ENCODE measurements around the gene LIN28B.
"Not testable (repeated sequence)": the region's sequence is repeated elsewhere in the genome, so short reads cannot be mapped to it uniquely, and the experiment has no call there.

LIN28B gene

GRCh38 chr6:105005451-105005850 is 48.5 kb downstream of the LIN28B start:
- no peak for DNase-seq (ENCODE audit: low read depth in 2 of 2, low spot score in 1 of 2)

GRCh38 chr6:105013459-105013858 is 56.6 kb downstream of the LIN28B start:
- not testable (repeated sequence) for DNase-seq (ENCODE audit: low read depth in 2 of 2, low spot score in 1 of 2)

GRCh38 chr6:105014448-105014847 is 57.5 kb downstream of the LIN28B start:
- no peak for DNase-seq (ENCODE audit: low read depth in 2 of 2, low spot score in 1 of 2)

GRCh38 chr6:105014954-105015353 is 58.0 kb downstream of the LIN28B start:
- no peak for DNase-seq (ENCODE audit: low read depth in 2 of 2, low spot score in 1 of 2)

- DNase-seq (ENCODE audit: low read depth in 2 of 2, low spot score in 1 of 2) = no peak
Observed at GRCh38 chr6:105015482-105015881, 58.6 kb downstream of the LIN28B start.

- no peak for DNase-seq (ENCODE audit: low read depth in 2 of 2, low spot score in 1 of 2)
Observed at GRCh38 chr6:105019285-105019684, 62.4 kb downstream of the LIN28B start.

- no peak for DNase-seq (ENCODE audit: low read depth in 2 of 2, low spot score in 1 of 2)
Observed at GRCh38 chr6:105021399-105021798, 64.5 kb downstream of the LIN28B start.

DNA sequence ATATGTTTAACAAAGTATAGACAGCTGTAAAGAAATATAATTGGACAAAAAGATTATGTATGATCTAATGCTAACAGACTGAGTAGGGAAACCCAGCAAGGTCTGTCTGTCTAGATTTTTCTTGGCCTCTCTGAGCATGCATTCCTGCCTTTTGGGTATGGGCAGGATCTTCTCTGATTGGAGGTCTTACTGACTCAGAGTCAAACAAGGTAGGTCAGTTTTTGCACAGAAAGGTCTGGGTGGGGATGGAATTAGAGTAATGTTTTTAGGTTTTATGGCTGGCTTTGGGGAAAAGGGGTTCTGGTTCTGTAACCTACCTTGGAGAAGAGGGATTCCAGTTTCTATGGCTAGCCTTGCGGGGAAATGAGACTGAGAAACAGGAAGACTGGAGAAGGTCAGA is 65.5 kb downstream of the LIN28B start:
- no peak for DNase-seq (ENCODE audit: low read depth in 2 of 2, low spot score in 1 of 2)

DNA sequence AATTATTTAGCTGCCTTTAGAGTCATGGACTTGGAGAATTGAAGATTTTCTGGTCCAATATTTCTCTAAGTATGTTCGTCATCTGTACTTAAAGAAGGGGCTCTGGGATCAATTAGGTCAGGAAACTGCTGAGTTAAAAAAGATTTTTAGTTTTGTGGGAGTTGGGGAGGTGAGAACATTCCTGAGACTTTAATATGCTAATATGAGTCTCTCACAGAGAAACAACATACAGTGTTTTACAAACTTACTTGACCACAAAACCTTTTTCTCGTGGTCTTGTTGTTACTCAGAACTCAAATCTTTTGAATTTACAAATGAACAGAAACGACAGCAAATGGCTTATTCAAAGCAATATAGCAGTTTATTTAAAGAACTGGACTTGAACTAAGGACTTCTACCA is 67.9 kb downstream of the LIN28B start:
- DNase-seq (ENCODE audit: low read depth in 2 of 2, low spot score in 1 of 2) = no peak

DNA sequence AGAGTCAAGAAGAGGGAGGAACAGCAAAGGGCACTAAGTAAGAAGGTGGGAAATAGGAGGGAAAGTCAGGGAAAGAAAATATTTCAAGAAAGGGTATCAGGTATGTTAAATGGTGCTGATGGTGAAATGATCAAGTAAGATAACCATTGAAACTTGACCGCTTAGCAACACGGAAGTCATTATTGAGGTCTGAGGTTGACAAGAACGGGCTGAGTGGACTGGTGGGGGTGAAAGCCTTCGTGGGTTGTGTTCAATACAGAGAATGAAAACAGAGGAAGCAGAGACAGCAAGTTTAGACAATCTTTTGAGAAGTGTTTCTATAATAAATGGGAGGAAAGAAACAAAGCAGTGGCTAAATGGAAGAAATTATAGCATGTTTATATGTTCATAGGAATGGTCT is 72.0 kb downstream of the LIN28B start:
- no peak for DNase-seq (ENCODE audit: low read depth in 2 of 2, low spot score in 1 of 2)

GRCh38 chr6:105029581-105029980 is 72.7 kb downstream of the LIN28B start:
- no peak for DNase-seq (ENCODE audit: low read depth in 2 of 2, low spot score in 1 of 2)

DNA sequence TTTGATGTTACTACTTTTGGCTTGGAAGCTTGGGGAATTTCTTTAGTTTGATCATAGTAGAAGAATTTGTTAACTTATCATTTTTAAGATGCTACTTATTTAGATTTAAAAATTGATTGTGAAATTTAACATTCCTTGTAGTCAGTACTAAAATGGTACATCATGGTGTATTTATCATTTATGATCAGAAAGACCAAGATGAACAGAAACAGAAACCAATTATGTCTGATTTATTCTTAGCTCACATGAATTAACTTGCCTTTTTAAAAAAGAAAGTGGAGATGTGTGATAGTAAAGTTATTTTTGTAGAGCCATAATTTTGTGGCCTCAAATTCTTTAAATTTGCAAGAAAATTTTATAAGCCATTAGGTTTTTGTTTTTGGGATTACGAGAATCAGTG is 77.6 kb downstream of the LIN28B start:
- no peak for DNase-seq (ENCODE audit: low read depth in 2 of 2, low spot score in 1 of 2)

DNA sequence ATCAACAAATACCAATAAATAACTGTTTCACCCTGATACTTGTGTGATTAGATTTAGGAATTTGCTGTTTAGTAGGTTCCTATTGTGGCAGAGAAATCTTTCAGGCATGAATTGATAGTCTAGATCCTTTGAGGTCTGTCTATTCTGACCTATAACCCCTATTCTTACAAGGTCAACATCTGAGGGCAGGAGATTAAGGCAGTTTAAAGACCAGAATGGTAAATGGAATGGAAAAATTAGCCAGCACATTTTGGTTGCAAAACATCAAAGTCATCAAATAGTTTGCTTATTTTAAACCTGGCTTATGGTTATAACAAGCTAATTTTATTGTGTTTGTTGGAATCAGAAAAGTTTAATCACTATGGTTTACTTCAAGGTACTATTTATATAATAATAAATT is 78.4 kb downstream of the LIN28B start:
- DNase-seq (ENCODE audit: low read depth in 2 of 2, low spot score in 1 of 2) = no peak

DNA sequence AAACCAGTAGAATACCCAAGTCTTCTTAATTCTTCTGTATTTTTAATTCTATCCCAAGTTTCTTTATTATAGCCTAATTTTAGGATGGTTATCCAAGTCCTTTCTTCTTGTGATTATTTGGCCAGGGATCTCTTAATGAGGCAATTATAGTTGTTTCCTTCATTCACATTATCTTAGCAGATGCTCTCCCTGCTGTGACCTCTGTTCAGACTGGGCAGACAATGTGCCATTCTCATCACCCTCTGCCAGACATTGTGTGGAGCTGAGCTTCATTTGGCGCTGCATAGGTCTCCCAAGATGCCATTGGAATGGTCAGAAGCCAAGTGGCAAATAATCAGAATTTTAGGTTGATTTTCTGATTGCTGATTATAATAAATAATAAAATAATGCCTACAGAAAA is 79.4 kb downstream of the LIN28B start:
- DNase-seq (ENCODE audit: low read depth in 2 of 2, low spot score in 1 of 2) = no peak

DNA sequence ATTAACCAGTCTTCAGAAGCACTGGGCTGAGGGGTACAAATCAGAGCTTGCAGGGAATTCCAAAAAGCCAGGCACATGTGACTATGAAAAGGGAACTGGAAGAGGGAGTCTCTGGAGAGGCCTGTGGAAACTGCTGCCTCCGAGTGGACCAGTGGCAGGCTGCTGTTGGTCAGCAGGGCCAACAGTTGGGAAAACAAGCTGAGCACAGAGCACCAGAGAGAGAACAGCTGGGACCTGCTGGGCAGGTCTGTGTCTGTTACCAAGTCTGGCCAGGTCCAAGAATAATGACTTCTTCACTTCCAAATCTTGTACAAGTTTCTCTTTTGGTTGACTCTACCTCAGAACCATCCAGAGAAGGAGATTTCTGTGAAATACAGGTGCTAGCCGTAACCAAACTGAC is 81.4 kb downstream of the LIN28B start:
- DNase-seq (ENCODE audit: low read depth in 2 of 2, low spot score in 1 of 2) = no peak

DNA sequence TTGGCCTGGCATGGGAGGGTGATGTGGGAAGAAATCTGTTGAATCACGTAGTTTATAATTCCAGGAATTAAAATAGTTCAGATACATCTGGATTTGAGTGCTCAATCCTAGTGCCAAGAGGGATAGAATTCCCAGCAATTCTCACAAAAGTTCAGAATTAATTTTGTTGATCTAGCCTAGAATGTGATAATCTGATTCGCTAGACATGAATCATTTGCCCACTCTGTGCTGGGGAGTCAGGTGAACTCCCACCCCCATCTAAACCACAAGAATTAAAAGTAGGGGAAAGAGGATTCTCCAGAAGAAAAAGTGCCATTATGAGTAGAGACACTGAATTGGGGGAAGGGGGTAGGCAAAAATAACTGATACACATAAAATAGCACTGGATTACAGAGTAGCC is 85.0 kb downstream of the LIN28B start:
- DNase-seq (ENCODE audit: low read depth in 2 of 2, low spot score in 1 of 2) = no peak

DNA sequence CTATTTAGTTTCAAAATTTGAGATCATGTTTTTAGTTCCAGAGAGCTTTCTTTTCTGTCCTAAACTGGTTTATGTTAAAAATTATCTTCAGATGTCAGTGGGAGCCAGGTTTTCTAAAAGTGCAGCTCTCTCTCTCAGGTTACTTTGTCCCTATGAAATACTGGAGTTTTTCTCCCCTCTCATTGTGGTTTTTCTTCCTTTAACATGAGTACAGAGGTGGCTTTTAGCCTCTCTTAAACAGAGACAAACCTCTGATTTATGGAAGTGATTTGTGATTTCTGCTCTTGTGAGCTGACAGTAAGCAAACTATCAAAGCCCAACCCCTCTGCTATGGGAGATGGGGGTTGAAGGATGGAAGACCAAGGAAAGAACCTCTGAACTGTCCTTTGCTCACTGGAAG is 85.7 kb downstream of the LIN28B start:
- no peak for DNase-seq (ENCODE audit: low read depth in 2 of 2, low spot score in 1 of 2)

DNA sequence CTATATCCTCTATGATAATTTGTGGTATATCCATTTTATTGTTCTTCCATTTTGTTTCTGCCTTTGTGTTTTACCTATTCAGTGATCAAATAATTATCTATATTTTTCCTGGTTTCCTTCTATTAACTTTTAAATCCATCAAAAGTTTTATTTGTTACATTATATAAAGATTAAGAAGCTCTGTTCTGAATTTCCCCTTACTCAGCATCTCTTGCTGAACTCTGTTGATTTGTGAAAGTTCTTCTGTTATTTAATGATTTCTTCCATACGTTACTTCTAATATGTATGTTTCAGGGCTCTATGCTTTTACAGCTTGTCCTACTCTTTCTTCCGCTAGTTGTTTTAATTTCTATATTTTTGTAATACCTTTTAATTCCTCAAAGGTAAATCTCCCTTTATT is 87.1 kb downstream of the LIN28B start:
- no peak for DNase-seq (ENCODE audit: low read depth in 2 of 2, low spot score in 1 of 2)

GRCh38 chr6:105045526-105045925 is 88.6 kb downstream of the LIN28B start:
- DNase-seq (ENCODE audit: low read depth in 2 of 2, low spot score in 1 of 2) = no peak

- no peak for DNase-seq (ENCODE audit: low read depth in 2 of 2, low spot score in 1 of 2)
Observed at GRCh38 chr6:105051941-105052471, 95.1 kb downstream of the LIN28B start.

- DNase-seq (ENCODE audit: low read depth in 2 of 2, low spot score in 1 of 2) = no peak
Observed at GRCh38 chr6:105056646-105057045, 99.7 kb downstream of the LIN28B start.

GRCh38 chr6:105057160-105057559 is 100.3 kb downstream of the LIN28B start:
- no peak for DNase-seq (ENCODE audit: low read depth in 2 of 2, low spot score in 1 of 2)

- DNase-seq (ENCODE audit: low read depth in 2 of 2, low spot score in 1 of 2) = no peak
Observed at GRCh38 chr6:105058316-105058715, 101.4 kb downstream of the LIN28B start.

GRCh38 chr6:105058846-105059245 is 101.9 kb downstream of the LIN28B start:
- no peak for DNase-seq (ENCODE audit: low read depth in 2 of 2, low spot score in 1 of 2)

Data from stimulated activated CD8-positive, alpha-beta memory T cell treated with anti-CD3 and anti-CD28 coated beads, Interleukin-4, amount 100 ng/mL, for 1 hour (primary cell).